ENCODE results near the gene LGALS9C.
"Not testable (repeated sequence)": the region's sequence is repeated elsewhere in the genome, so short reads cannot be mapped to it uniquely, and the experiment has no call there.

Gene LGALS9C

DNA sequence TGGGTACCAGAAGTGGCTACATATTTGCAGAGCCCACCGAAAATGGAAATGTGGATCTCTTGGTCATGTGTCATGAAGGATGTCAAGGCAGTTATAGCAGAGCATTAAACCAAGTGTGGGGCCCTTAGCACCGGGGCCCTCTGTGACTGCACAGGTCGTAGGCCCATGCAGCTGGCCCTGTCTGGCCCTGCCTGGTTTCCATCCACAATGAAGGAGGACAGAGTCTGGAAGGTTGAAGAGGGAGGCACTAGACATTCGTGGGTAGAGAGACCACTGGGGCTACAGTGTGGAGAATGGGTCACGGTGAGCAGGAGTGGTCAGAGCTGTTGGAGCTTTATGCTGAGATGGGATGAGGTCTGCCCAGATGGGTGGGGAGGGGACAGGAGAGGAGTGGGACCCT is 9.6 kb upstream of the LGALS9C start:
- H3K9me3 ChIP-seq; DNase-seq; H3K27me3 ChIP-seq; H3K4me3 ChIP-seq; H3K27ac ChIP-seq; H3K36me3 ChIP-seq; H3K4me1 ChIP-seq; intact Hi-C loops (cut with DNase I; ENCODE audit: low total_unique reads): not testable (repeated sequence)

DNA sequence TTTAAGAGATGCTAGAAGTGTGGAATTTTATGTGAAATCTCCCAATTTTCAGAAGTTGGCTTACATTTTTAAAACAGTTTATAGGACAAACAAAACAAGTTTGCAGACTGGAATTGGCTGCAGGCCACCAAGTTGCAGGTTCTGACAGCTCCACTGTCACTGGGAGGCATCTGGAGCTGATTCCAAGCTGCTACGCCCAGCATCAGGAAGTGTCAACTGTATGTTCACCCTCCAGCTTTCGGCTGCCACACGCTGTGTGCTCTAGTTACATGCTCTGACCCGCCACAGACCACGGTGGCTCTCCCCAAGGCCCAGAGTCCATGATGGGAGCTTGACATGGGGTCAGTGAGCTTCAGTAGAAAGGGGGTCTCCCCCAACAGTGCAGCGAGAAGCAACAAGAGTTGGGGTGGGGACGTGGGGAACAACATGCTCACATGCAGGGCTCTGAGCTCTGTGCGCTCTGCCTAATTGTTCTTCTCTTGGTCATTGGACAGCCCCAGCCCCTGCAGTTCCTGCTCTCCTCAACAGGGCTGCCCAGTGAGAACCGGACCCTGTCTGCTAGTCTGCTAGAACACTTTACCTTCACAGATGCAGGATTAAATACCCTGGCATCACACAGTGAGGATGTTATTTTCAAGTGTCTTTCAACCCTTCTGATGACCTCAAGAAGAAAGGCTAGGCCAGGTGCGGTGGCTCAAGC is 8.0 kb upstream of the LGALS9C start:
- DNase-seq; intact Hi-C loops (cut with DNase I; ENCODE audit: low total_unique reads); H3K27ac ChIP-seq; H3K27me3 ChIP-seq; H3K4me1 ChIP-seq; H3K4me3 ChIP-seq; H3K36me3 ChIP-seq; H3K9me3 ChIP-seq: not testable (repeated sequence)

DNA sequence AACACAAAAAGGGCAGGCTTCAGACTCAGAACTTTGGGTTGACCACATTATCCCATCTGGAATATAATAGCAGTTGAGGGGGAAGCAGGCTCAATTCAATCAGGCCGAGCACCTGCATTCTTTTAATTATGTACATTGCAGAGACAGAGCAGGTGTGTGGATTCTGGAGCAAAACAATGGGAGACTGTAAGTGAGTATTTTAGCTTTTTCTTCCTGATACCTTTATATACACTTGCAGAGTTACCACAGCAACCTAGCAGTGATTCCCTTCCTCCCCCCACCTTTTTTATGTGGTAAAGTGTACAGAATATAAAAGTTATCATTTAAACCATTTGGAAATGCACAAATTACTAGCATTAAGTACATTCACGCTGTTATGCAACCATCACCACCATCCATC is 6.8 kb upstream of the LGALS9C start:
- H3K4me1 ChIP-seq; H3K27ac ChIP-seq; H3K4me3 ChIP-seq; DNase-seq; H3K27me3 ChIP-seq; H3K36me3 ChIP-seq; H3K9me3 ChIP-seq; intact Hi-C loops (cut with DNase I; ENCODE audit: low total_unique reads): not testable (repeated sequence)

DNA sequence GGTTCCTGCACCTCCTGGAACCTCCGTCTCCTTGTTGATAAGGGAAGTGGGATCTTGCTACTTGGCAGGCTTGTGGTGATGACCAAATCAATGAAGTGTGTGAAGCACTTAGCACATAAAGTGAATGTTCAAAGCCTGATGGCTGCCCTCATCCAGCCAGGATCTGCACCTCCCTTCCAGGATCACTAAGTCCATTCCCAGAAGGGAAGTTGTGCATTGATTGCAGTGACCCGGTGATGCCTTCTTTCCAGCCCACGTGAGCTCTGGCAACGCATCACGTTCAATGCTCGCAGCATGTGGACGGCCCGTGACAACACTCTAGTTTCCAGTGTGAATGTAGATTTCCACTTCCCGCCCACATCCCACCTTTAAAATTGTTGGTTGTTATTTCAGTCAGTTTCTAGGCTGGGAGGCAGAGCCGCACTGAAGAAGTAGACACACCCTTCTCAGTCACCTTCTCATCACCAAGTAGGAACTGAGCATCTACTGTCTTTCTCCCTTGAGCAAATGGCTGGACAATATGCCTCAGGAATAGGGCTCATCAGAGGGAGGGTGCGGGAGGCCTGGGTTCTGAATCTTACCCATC is 6.2 kb upstream of the LGALS9C start:
- H3K27ac ChIP-seq; H3K4me3 ChIP-seq; H3K4me1 ChIP-seq; H3K36me3 ChIP-seq; H3K27me3 ChIP-seq; intact Hi-C loops (cut with DNase I; ENCODE audit: low total_unique reads); H3K9me3 ChIP-seq; DNase-seq: not testable (repeated sequence)

DNA sequence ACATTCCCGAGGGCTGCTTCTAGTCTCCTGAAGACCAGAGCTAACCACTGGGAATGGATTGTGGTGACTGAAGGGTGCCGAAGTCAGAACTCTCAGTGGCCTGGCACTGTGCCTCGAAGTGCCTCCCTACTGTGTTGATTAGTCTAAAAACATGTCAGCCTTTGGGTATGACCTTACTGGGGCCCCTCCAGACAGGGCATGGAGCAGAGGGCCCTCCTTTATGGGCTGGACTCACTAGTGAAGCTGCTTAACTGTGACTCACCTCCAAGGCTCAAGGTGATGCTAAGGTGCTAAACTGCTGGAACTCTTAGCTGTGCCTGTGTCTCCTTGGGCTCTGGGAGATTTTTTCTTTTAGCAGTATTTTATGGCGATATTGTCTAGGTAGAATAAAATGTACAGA is 2.6 kb upstream of the LGALS9C start:
- H3K4me3 ChIP-seq; intact Hi-C loops (cut with DNase I; ENCODE audit: low total_unique reads); DNase-seq; H3K4me1 ChIP-seq; H3K36me3 ChIP-seq; H3K27ac ChIP-seq; H3K9me3 ChIP-seq; H3K27me3 ChIP-seq: not testable (repeated sequence)

DNA sequence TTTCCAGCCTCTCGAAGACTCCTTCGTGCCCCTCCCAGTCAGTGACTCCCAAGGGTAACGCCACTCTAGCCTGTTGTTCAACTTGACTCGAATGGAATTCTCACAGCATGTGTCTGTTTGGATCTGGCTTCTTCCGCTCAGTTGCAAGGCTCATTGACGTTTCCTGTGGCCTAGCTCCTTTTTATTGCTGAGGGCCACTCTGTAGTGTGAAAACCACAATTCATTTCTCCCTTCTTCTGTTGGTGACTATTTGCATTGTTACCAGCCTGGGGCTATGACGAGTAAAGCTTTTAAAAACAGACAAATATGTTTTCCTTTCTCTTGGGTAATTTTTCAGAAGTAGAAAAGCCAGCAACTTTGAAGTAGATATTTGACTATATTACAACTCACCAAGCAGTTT is 1.8 kb upstream of the LGALS9C start:
- H3K4me1 ChIP-seq; DNase-seq; intact Hi-C loops (cut with DNase I; ENCODE audit: low total_unique reads); H3K27ac ChIP-seq; H3K36me3 ChIP-seq; H3K9me3 ChIP-seq; H3K27me3 ChIP-seq; H3K4me3 ChIP-seq: not testable (repeated sequence)

DNA sequence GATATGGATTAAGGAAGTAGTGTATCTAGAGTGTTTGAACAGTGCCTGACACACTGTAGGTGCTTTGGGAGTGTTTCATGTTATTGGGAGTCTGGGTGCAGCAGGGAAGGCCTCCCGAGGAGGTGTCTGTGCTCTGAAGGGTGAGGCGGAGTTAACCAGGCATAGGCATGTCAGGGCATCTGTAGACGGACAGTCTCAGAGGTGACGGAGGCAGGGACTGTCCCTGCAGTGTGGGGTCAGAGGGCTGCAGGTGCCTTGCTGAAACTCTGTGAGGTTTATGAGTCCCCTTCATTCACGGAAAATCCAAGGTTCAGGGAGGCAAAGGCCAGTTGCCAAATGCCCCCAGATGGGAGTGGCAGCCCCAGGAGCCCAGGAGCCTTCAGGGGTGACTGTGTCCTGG is 778 bp downstream of the LGALS9C start:
- intact Hi-C loops (cut with DNase I; ENCODE audit: low total_unique reads); H3K4me3 ChIP-seq; H3K4me1 ChIP-seq; H3K9me3 ChIP-seq; DNase-seq; H3K27me3 ChIP-seq; H3K27ac ChIP-seq; H3K36me3 ChIP-seq: not testable (repeated sequence)

DNA sequence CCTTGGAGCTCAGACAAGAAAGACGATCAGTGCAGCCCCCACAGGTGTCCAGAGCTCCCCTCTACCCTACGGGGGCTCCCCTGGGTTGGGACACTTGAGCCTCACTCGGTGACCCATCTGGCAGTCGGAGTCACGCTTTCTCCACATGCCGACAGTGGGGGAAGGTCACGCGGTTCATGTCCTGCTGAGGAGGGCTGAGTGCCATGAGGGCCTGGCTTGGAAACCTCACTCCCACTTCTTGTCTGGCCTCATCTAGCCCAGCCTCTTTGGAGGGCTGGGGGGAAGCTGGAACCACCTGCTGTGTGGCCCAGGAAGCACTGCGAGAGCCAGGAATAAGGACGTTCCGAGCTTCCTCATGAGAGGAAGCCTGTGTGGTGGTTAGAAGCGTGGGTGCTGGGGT is 1.8 kb downstream of the LGALS9C start:
- DNase-seq; H3K4me3 ChIP-seq; H3K36me3 ChIP-seq; H3K27me3 ChIP-seq; H3K27ac ChIP-seq; H3K4me1 ChIP-seq; intact Hi-C loops (cut with DNase I; ENCODE audit: low total_unique reads); H3K9me3 ChIP-seq: not testable (repeated sequence)

DNA sequence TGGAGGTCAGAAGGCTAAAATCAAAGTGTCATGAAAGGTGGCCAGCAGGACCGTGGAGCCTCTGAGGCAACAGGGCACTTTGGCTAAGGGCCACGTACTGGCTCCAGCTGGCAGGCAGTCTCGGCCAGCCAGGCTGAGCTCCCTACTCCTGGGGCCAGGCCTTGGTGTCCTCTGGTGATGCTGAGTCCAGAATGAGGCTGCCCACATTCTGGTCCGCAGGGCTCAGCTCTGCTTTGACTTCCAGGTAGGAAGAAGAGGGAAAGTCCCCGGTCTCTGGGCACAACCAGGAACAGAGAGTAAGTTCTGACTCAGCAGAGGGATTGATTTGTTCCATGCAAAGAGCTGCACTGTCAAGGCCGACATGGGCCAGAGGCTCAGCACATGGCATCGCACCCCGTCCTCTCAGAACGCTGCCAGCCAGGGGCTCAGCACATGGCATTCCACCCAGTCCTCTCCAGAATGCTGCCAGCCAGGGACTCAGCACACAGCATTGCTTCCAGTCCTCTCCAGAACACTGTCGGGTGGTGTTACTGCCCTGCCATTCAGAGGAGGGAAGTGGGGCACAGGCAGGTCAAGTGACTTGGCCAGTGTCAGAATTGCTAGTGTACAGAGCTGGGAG is 2.5 kb downstream of the LGALS9C start:
- intact Hi-C loops (cut with DNase I; ENCODE audit: low total_unique reads); H3K4me1 ChIP-seq; H3K9me3 ChIP-seq; H3K4me3 ChIP-seq; DNase-seq; H3K27me3 ChIP-seq; H3K27ac ChIP-seq; H3K36me3 ChIP-seq: not testable (repeated sequence)

DNA sequence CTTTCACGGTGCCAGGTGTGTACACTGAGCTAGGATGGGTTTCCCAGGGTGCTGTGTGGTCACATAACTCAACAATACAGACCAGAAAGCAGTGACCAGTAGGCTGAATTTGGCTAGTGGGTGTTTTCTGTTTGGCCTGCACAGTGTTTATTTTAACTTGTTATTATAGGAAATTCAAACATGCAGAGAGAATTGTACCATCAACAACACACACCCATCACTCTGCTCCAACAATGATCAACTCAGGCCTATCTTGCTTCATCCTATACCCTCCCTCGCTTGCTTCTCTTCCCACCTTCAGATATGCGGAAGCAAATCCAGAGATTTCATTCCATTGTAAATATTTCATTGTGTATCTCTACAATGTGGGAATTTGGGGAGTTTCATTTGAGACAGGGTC is 5.2 kb downstream of the LGALS9C start:
- H3K9me3 ChIP-seq; H3K27me3 ChIP-seq; H3K4me1 ChIP-seq; intact Hi-C loops (cut with DNase I; ENCODE audit: low total_unique reads); H3K4me3 ChIP-seq; H3K27ac ChIP-seq; DNase-seq; H3K36me3 ChIP-seq: not testable (repeated sequence)

DNA sequence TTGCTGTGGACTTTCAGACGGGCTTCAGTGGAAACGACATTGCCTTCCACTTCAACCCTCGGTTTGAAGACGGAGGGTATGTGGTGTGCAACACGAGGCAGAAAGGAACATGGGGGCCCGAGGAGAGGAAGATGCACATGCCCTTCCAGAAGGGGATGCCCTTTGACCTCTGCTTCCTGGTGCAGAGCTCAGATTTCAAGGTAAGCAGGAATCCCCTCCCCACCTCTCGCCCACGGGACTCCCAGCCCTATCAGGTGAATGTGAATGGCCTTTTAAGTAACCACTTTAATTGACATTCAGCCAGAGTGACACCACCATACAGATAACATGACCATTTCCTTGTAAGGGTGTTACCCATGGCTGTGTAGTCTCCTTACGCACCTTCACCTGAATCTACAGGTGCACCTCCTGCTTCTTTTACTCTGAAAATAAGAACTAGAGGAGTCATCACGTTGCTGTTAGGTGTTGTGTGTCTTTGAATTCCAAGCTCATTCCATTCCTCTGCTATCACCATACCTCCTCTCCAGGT is 9.4 kb downstream of the LGALS9C start:
- H3K4me3 ChIP-seq; H3K4me1 ChIP-seq; H3K27me3 ChIP-seq; H3K9me3 ChIP-seq; DNase-seq; intact Hi-C loops (cut with DNase I; ENCODE audit: low total_unique reads); H3K27ac ChIP-seq; H3K36me3 ChIP-seq: not testable (repeated sequence)

DNA sequence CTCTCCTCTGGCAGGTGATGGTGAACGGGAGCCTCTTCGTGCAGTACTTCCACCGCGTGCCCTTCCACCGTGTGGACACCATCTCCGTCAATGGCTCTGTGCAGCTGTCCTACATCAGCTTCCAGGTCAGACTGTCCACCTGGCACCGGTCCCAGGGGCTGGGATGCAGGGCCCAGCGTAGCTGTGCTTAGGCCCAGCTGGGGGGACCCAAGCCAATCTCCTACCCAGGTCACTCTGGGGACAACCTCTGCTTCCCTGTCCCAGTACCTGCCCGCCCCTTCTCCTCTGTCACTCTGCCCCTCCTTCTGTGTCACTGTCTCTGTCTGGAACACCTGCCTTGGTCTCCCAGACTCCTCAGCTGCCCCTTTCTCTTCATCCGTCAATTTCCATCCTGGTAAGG is 11.0 kb downstream of the LGALS9C start:
- H3K4me3 ChIP-seq; H3K9me3 ChIP-seq; H3K36me3 ChIP-seq; H3K4me1 ChIP-seq; H3K27ac ChIP-seq; intact Hi-C loops (cut with DNase I; ENCODE audit: low total_unique reads); DNase-seq; H3K27me3 ChIP-seq: not testable (repeated sequence)

DNA sequence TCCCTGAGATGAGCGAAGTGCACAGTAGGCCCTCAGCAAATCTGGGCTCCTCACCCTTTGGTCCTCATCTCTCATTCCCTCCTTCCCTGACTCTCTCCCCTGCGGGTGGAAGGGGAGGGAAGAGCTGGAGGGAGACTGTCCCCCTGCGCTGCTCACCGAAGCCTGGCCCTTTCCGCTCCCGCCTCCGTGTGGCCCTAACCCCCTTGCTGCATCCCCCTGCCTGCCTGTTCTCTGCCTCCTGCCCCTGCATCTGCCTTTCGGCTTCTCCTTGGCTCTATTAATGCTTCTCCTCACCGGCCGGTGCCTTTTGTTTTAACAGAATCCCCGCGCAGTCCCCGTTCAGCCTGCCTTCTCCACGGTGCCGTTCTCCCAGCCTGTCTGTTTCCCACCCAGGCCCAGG is 12.0 kb downstream of the LGALS9C start:
- intact Hi-C loops (cut with DNase I; ENCODE audit: low total_unique reads); DNase-seq; H3K4me1 ChIP-seq; H3K27ac ChIP-seq; H3K27me3 ChIP-seq; H3K9me3 ChIP-seq; H3K4me3 ChIP-seq; H3K36me3 ChIP-seq: not testable (repeated sequence)

DNA sequence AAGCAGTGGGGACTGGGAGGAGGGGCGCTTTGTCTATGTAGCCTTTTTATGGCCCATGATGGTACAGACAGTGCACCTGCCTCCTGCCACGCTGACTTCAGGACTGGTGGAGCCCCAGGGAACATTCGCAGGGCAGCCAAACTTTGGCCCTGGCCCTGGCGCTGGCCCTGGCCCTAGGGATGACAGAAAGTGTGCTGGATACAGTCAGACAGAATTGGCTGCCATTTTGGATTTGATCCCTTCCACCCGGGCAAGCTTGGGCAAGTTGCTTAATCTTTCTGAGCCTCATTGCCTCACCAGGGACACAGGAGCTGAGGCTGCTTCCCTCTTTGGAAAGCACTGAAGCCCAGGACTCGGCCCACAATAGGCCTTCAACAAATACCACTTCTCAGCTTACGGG is 13.4 kb downstream of the LGALS9C start:
- H3K4me3 ChIP-seq; H3K27me3 ChIP-seq; intact Hi-C loops (cut with DNase I; ENCODE audit: low total_unique reads); H3K4me1 ChIP-seq; H3K9me3 ChIP-seq; H3K27ac ChIP-seq; H3K36me3 ChIP-seq; DNase-seq: not testable (repeated sequence)

Data from tibial artery (tissue), 4 donors.